Psoas muscle (tissue), 8 donors: ENCODE results near the gene TMED5. TPM values are rescaled to one million over a fixed set of nuclear protein-coding genes. Genes with fewer than 3 reads are reported as not detected.
"Not testable (repeated sequence)": the region's sequence is repeated elsewhere in the genome, so short reads cannot be mapped to it uniquely, and the experiment has no call there.

Experiments
- ATAC-seq, 4 donors: fragments of 200-7000 bp; cut with Tn5 transposase; one replicate each; pipeline ENCODE4 v1.9.1; 2020; ENCODE audit warnings: moderate library complexity in 3 of 4, mild to moderate bottlenecking in 2 of 4
- DNase-seq, 2 donors: peaks; one replicate each; pipeline ENCODE4 v3.0.0-alpha.2; 2020
- H3K27ac ChIP-seq: fragments of 200-600 bp; one replicate; pipeline ENCODE4 v1.8.0; 2022
- H3K27me3 ChIP-seq, 3 donors: fragments of 200-600 bp in 1 of 3; one replicate each; pipeline versions ENCODE4 v1.6.1 to v1.8.0; 2013 to 2022; ENCODE audit warnings: low read length in 2 of 3, mild to moderate bottlenecking in 2 of 3, moderate library complexity in 1 of 3; ENCODE audit not compliant: insufficient read depth in 3 of 3
- H3K36me3 ChIP-seq, 2 donors: fragments of 200-600 bp in 1 of 2; one replicate each; pipeline versions ENCODE4 v1.6.1 to v1.8.0; 2013 to 2022; ENCODE audit warnings: low read depth in 1 of 2, mild to moderate bottlenecking in 1 of 2, moderate library complexity in 1 of 2; ENCODE audit not compliant: insufficient read depth in 1 of 2
- H3K4me1 ChIP-seq: fragments of 200-600 bp; one replicate; pipeline ENCODE4 v1.8.0; 2022
- H3K4me3 ChIP-seq: fragments of 200-600 bp; one replicate; pipeline ENCODE4 v1.8.0; 2022; ENCODE audit warnings: mild to moderate bottlenecking
- H3K9me3 ChIP-seq: fragments of 200-600 bp; one replicate; pipeline ENCODE4 v1.8.0; 2022
- WGBS, 3 donors: extraction: QIAGEN DNeasy Blood & Tissue Kit; methylation state at CpG; one replicate each; pipeline versions ENCODE4 v1.1.6 to v1.1.7; 2013; 5-methylcytosine and 5-hydroxymethylcytosine counted together
- intact Hi-C, 2 donors: fragments of 100-400 bp; cut with DNase I; formaldehyde crosslinking; loops; one replicate each; pipeline versions ENCODE4 v1.11.0 to v1.14.2; 2022
- polyA plus RNA-seq, 3 donors: library from polyadenylated mRNA; stranded (reverse); fragments of 200-250 nt; gene quantifications; one replicate each; pipeline ENCODE4 v1.2.3, GENCODE V29; 2013
- total RNA-seq, 4 donors: library from RNA; stranded (reverse); fragmentation: NEBNext Ultra II Directional in 2 of 4; extraction: Animal tissue kit (Norgen Biotek cat#: 25700) in 2 of 4; gene quantifications; one replicate each; pipeline versions ENCODE4 v1.2.1 to v1.2.4, GENCODE V29; 2021 to 2023
- TF ChIP-seq, protein P1 (sequence below): fragments of 200-600 bp; IDR thresholded peaks from one replicate; pipeline ENCODE4 v1.8.0; 2022; ENCODE audit warnings: antibody characterized with exemption
- donor health status: healthy with polysubstance abuse.
- donor health status: DM: no; HTN: no; CAD: no; lungs with moderate emphysema.
- donor health status: Bipolar disorder and iron deficiency.
- donor health status: healthy.
- donor health status: DM: yes; HTN: yes; CAD: no.
- donor health status: DM: no; HTN: no; CAD: no.
- donor health status: DM: no; HTN: no; CAD: no.
- donor health status: DM: yes; HTN: yes; CAD: no.

Gene TMED5
- total and polyA plus RNA-seq, 7 donors: 37.9 to 92.2 (median 65.6) TPM

DNA sequence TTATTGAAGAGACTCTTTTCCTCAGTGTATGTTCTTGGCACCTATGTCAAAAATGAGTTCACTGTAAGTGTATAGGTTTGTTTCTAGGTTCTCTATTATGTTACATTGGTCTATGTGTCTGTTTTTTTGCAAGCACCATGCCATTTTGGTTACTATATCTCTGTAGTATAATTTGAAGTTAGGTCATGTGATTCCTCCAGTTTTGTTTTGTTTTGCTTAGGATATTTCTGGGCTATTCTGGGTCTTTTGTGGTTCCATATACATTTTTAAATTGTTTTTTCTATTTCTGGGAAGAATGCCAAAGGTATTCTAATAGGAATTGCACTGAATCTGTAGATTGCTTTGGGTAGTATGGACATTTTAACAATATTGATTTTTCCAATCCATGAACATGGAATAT lies 13.2 kb downstream of the TMED5 start:
- H3K4me1 ChIP-seq: peaks cover 28% of the 10 kb centered on the region
- TF ChIP-seq, protein P1, sequence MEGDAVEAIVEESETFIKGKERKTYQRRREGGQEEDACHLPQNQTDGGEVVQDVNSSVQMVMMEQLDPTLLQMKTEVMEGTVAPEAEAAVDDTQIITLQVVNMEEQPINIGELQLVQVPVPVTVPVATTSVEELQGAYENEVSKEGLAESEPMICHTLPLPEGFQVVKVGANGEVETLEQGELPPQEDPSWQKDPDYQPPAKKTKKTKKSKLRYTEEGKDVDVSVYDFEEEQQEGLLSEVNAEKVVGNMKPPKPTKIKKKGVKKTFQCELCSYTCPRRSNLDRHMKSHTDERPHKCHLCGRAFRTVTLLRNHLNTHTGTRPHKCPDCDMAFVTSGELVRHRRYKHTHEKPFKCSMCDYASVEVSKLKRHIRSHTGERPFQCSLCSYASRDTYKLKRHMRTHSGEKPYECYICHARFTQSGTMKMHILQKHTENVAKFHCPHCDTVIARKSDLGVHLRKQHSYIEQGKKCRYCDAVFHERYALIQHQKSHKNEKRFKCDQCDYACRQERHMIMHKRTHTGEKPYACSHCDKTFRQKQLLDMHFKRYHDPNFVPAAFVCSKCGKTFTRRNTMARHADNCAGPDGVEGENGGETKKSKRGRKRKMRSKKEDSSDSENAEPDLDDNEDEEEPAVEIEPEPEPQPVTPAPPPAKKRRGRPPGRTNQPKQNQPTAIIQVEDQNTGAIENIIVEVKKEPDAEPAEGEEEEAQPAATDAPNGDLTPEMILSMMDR: no peak
- intact Hi-C loops: no loop called here
- no peak for DNase-seq
- H3K27ac ChIP-seq: no peak overlapping the region
- ATAC-seq: no peak
- no peak overlapping the region for H3K4me3 ChIP-seq
- H3K27me3 ChIP-seq: no peaks in the 10 kb centered on the region
- no peaks in the 10 kb centered on the region for H3K36me3 ChIP-seq
- peaks cover 3% of the 10 kb centered on the region for H3K9me3 ChIP-seq

- H3K27me3 ChIP-seq, H3K4me3 ChIP-seq, H3K9me3 ChIP-seq, H3K27ac ChIP-seq, DNase-seq, ATAC-seq, H3K36me3 ChIP-seq, intact Hi-C loops: not testable (repeated sequence)
- peaks cover 35% of the 10 kb centered on the region for H3K4me1 ChIP-seq
- 91 to 100% (median 97%) methylated on average over 1 of the region's 1 CpG for WGBS, 3 donors
Observed at GRCh38 chr1:93165895-93166294, 14.3 kb downstream of the TMED5 start.

DNA sequence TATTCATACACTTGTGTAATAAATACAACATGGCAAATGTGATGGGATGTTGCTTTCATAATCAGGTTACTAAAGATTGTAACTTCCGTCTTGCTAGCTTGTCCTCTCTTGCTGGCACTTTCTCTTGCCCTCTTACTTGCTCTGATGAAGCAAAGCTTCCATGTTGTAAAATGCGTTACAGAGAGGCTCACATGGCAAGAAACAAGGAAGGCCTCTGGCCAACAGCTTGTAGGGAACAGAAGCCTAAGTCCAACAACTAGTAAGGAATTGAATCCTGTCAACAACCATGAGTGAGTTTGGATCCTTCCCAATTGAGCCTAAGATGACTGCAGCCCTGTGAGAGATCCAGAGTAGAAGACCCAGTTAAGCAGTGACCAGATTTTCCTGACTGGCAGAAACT lies 15.4 kb downstream of the TMED5 start:
- H3K9me3 ChIP-seq: peaks cover 3% of the 10 kb centered on the region
- no peaks in the 10 kb centered on the region for H3K27me3 ChIP-seq
- ATAC-seq (peak; percentile 45 to 78 (median 52)), DNase-seq (no peak)
- peaks cover 38% of the 10 kb centered on the region for H3K4me1 ChIP-seq
- 34 to 41% (median 37%) methylated on average over 2 of the region's 2 CpGs for WGBS, 3 donors
- TF ChIP-seq, protein P1: no peak
- H3K4me3 ChIP-seq: no peak overlapping the region
- H3K36me3 ChIP-seq: peaks cover 0 to 4% of the 10 kb centered on the region in 2 donors
- intact Hi-C loops: no loop called here
- H3K27ac ChIP-seq: peak overlapping the region; percentile 68

- ATAC-seq (peak; percentile 73 to 87 (median 86)), DNase-seq (peak; percentile 24 to 59)
- H3K4me1 ChIP-seq: peaks cover 42% of the 10 kb centered on the region
- H3K27me3 ChIP-seq, H3K4me3 ChIP-seq, H3K9me3 ChIP-seq, intact Hi-C loops: not testable (repeated sequence)
- peaks cover 0 to 19% of the 10 kb centered on the region in 2 donors for H3K36me3 ChIP-seq
- 28 to 39% (median 38%) methylated on average over 8 of the region's 8 CpGs for WGBS, 3 donors
- H3K27ac ChIP-seq: peak overlapping the region; percentile 68
Observed at GRCh38 chr1:93163314-93163713, 16.9 kb downstream of the TMED5 start.

DNA sequence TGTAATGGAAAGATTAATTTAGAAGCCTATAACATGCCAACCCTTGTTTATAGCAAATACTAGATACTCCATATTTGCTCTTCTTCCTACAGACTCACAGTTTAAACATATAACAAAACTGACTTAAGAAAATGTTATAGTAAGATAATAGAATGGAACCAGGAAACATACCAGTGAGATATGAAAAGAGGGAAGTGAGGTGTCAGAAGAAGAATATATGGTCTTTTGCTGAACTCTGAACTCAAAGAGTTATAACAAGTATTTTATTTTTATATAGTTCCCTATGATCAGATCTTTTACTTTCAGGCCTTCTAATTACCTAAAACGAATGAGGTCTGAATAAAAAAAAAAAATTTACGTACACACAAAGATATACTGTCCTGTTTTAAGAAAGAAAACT lies 20.9 kb downstream of the TMED5 start:
- no peaks in the 10 kb centered on the region for H3K9me3 ChIP-seq
- 84 to 93% (median 91%) methylated on average over 2 of the region's 2 CpGs for WGBS, 3 donors
- no peaks in the 10 kb centered on the region for H3K27me3 ChIP-seq
- intact Hi-C loops: no loop called here
- no peak overlapping the region for H3K4me3 ChIP-seq
- H3K36me3 ChIP-seq: peaks cover 0 to 59% of the 10 kb centered on the region in 2 donors
- no peak for DNase-seq
- H3K4me1 ChIP-seq: peaks cover 29% of the 10 kb centered on the region
- TF ChIP-seq, protein P1: no peak
- no peak for ATAC-seq
- no peak overlapping the region for H3K27ac ChIP-seq

- 53 to 60% (median 55%) methylated on average over 3 of the region's 3 CpGs for WGBS, 3 donors
Observed at GRCh38 chr1:93155335-93155734, 24.9 kb downstream of the TMED5 start.

More at GRCh38 chr1:93155335-93155734, 24.9 kb downstream of the TMED5 start:
- intact Hi-C loops: no loop called here
- DNase-seq (no peak), ATAC-seq (peak in 1 of 4 donors; percentile 54)
- Histone ChIP-seq H3K27me3 (no peaks in the 10 kb centered on the region), H3K9me3 (no peaks in the 10 kb centered on the region), H3K27ac (peak overlapping the region; percentile 24), H3K4me1 (peaks cover 7% of the 10 kb centered on the region), H3K4me3 (no peak overlapping the region), H3K36me3 (peaks cover 2 to 95% of the 10 kb centered on the region in 2 donors)
- TF ChIP-seq, protein P1: no peak
